IMR-90 (cell line): ENCODE measurements around the gene MINDY3. TPM values are rescaled to one million over a fixed set of nuclear protein-coding genes. Genes with fewer than 3 reads are reported as not detected.

Source experiments
- ATAC-seq: fragments of 200-7000 bp; cut with Tn5 transposase; 2 replicates; pipeline ENCODE4 v1.9.1; 2020; ENCODE audit warnings: low read depth, mild to moderate bottlenecking, moderate library complexity
- BruUV-seq: library from RNA; stranded (reverse); fragments of 400-500 nt; replicated peaks from 2 replicates; lab custom pipeline; 2021; lab: Mats Ljungman, UMichigan
- CTCF ChIA-PET: fragments of 300-600 bp; formaldehyde crosslinking; extraction: SDS; loops from one replicate; lab custom pipeline; 2021; ENCODE audit warnings: antibody characterized with exemption; lab: Yijun Ruan, JAX
- POLR2A ChIA-PET: fragments of 300-600 bp; sonication (Branson Sonifier 250); formaldehyde crosslinking; loops from one replicate; lab custom pipeline; 2022; ENCODE audit warnings: antibody characterized with exemption; ENCODE audit not compliant: unreplicated experiment; lab: Charles Lee
- DNase-seq: peaks from one replicate; pipeline ENCODE4 v3.0.0; 2013
- H2AFZ ChIP-seq: replicated peaks from 2 replicates; pipeline ENCODE3; 2013; ENCODE audit warnings: low read length, mild to moderate bottlenecking; ENCODE audit not compliant: poor library complexity
- H2AK5ac ChIP-seq: 2 replicates; pipeline ENCODE4 v1.6.1; 2013; ENCODE audit warnings: low read depth, low read length, inconsistent platforms
- H2AK9ac ChIP-seq: replicated peaks from 2 replicates; pipeline ENCODE3; 2013; ENCODE audit warnings: mild to moderate bottlenecking, low read depth, low read length, moderate library complexity; ENCODE audit not compliant: poor library complexity
- H2BK120ac ChIP-seq: 2 replicates; pipeline ENCODE4 v1.6.1; 2013; ENCODE audit warnings: low read depth, low read length, inconsistent platforms
- H2BK15ac ChIP-seq: 3 replicates; pipeline ENCODE4 v1.6.1; 2013; ENCODE audit warnings: low read depth, low read length, inconsistent platforms
- H2BK20ac ChIP-seq: 2 replicates; pipeline ENCODE4 v1.6.1; 2013; ENCODE audit warnings: low read depth, mild to moderate bottlenecking, inconsistent platforms, low read length, moderate library complexity
- H2BK5ac ChIP-seq: 2 replicates; pipeline ENCODE4 v1.6.1; 2013; ENCODE audit warnings: mild to moderate bottlenecking, low read depth, low read length, inconsistent platforms; ENCODE audit not compliant: poor library complexity, severe bottlenecking
- H3K14ac ChIP-seq: replicated peaks from 2 replicates; pipeline ENCODE4 v1.6.1; 2013; ENCODE audit warnings: low read depth, low read length, inconsistent platforms
- H3K18ac ChIP-seq: 2 replicates; pipeline ENCODE4 v1.6.1; 2013; ENCODE audit warnings: low read depth, low read length, control low read depth
- H3K23ac ChIP-seq: 2 replicates; pipeline ENCODE4 v1.6.1; 2013; ENCODE audit warnings: low read depth, low read length, inconsistent platforms
- H3K27ac ChIP-seq: 2 replicates; pipeline ENCODE4 v1.5.1; 2013; ENCODE audit warnings: mild to moderate bottlenecking, control low read depth, low read length; ENCODE audit not compliant: insufficient read depth
- H3K27me3 ChIP-seq: 2 replicates; pipeline ENCODE4 v1.6.1; 2013; ENCODE audit warnings: low read length; ENCODE audit not compliant: control insufficient read depth, insufficient read depth
- H3K36me3 ChIP-seq: 2 replicates; pipeline ENCODE4 v1.6.1; 2013; ENCODE audit warnings: low read length, mixed read lengths; ENCODE audit not compliant: control insufficient read depth, insufficient read depth
- H3K4ac ChIP-seq: 2 replicates; pipeline ENCODE4 v1.6.1; 2013; ENCODE audit warnings: low read depth, low read length, inconsistent platforms
- H3K4me1 ChIP-seq: 2 replicates; pipeline ENCODE4 v1.6.1; 2013; ENCODE audit warnings: low read length, mixed read lengths; ENCODE audit not compliant: control insufficient read depth, insufficient read depth
- H3K4me2 ChIP-seq: 2 replicates; pipeline ENCODE4 v1.6.1; 2013; ENCODE audit warnings: low read depth, mild to moderate bottlenecking, control low read depth, low read length, moderate library complexity
- H3K4me3 ChIP-seq: 2 replicates; pipeline ENCODE4 v1.5.1; 2013; ENCODE audit warnings: low read depth, mild to moderate bottlenecking, control low read depth, low read length, moderate library complexity; ENCODE audit not compliant: insufficient read depth
- H3K56ac ChIP-seq: 2 replicates; pipeline ENCODE4 v1.6.1; 2013; ENCODE audit warnings: low read length, inconsistent platforms; ENCODE audit not compliant: insufficient read depth; ENCODE audit errors: extremely low read depth
- H3K79me1 ChIP-seq, 2 experiments: 2 replicates each; pipeline ENCODE4 v1.6.1; 2013; ENCODE audit warnings: low read length in 2 of 2, inconsistent platforms in 1 of 2, low read depth in 1 of 2
- H3K9ac ChIP-seq: 2 replicates; pipeline ENCODE4 v1.6.1; 2013; ENCODE audit warnings: low read depth, low read length, control low read depth
- H3K9me1 ChIP-seq: 2 replicates; pipeline ENCODE4 v1.6.1; 2013; ENCODE audit warnings: low read length, inconsistent platforms; ENCODE audit not compliant: insufficient read depth
- H3K9me3 ChIP-seq: 2 replicates; pipeline ENCODE4 v1.6.1; 2013; ENCODE audit warnings: low read length; ENCODE audit not compliant: control insufficient read depth, insufficient read depth
- H4K20me1 ChIP-seq: 2 replicates; pipeline ENCODE4 v1.6.1; 2013; ENCODE audit warnings: low read length, inconsistent platforms; ENCODE audit not compliant: insufficient read depth
- H4K5ac ChIP-seq: 2 replicates; pipeline ENCODE4 v1.6.1; 2013; ENCODE audit warnings: mild to moderate bottlenecking, low read depth, low read length, control low read depth
- H4K8ac ChIP-seq, 2 experiments: 2 replicates each; pipeline ENCODE4 v1.6.1; 2013; ENCODE audit warnings: low read depth in 2 of 2, low read length in 2 of 2, control low read depth in 1 of 2, inconsistent platforms in 1 of 2
- H4K91ac ChIP-seq: 2 replicates; pipeline ENCODE4 v1.6.1; 2013; ENCODE audit warnings: low read depth, low read length, inconsistent platforms; ENCODE audit not compliant: insufficient read depth
- BHLHE40 ChIP-seq: fragments of 150-350 bp; IDR thresholded peaks from 2 replicates; pipeline ENCODE4 v1.6.1; 2016; ENCODE audit warnings: mild to moderate bottlenecking, low read depth, low read length
- CEBPB ChIP-seq: IDR thresholded peaks from 2 replicates; pipeline ENCODE4 v1.6.1; 2012; ENCODE audit warnings: low read depth, low read length, improper control_type of control experiment
- CHD1 ChIP-seq: IDR thresholded peaks from 2 replicates; pipeline ENCODE4 v1.6.1; 2012; ENCODE audit warnings: low read depth, low read length, improper control_type of control experiment
- CTCF ChIP-seq: conservative IDR thresholded peaks from 2 replicates; pipeline ENCODE4 v1.5.1; 2012; ENCODE audit warnings: mild to moderate bottlenecking, low read depth, low read length, improper control_type of control experiment
- FOS ChIP-seq: fragments of 150-350 bp; IDR thresholded peaks from 2 replicates; pipeline ENCODE4 v1.6.1; 2016; ENCODE audit warnings: low read depth, low read length
- MAFK ChIP-seq: IDR thresholded peaks from 2 replicates; pipeline ENCODE4 v1.6.1; 2012; ENCODE audit warnings: low read depth, low read length, improper control_type of control experiment
- MAZ ChIP-seq: IDR thresholded peaks from 2 replicates; pipeline ENCODE4 v1.6.1; 2012; ENCODE audit warnings: low read depth, mild to moderate bottlenecking, low read length, improper control_type of control experiment, moderate library complexity, borderline replicate concordance
- MXI1 ChIP-seq: IDR thresholded peaks from 2 replicates; pipeline ENCODE4 v1.6.1; 2012; ENCODE audit warnings: low read depth, mild to moderate bottlenecking, low read length, moderate library complexity, borderline replicate concordance
- NFE2L2 ChIP-seq: fragments of 150-350 bp; IDR thresholded peaks from 2 replicates; pipeline ENCODE4 v1.6.1; 2016; ENCODE audit warnings: low read depth, mild to moderate bottlenecking, low read length
- POLR2A ChIP-seq: IDR thresholded peaks from 2 replicates; pipeline ENCODE4 v1.6.1; 2012; ENCODE audit warnings: mild to moderate bottlenecking, low read depth, low read length
- RAD21 ChIP-seq: IDR thresholded peaks from 2 replicates; pipeline ENCODE4 v1.6.1; 2012; ENCODE audit warnings: low read length, improper control_type of control experiment
- RCOR1 ChIP-seq: IDR thresholded peaks from 2 replicates; pipeline ENCODE4 v1.6.1; 2012; ENCODE audit warnings: mild to moderate bottlenecking, low read length, improper control_type of control experiment; ENCODE audit not compliant: insufficient replicate concordance
- RFX5 ChIP-seq: IDR thresholded peaks from 2 replicates; pipeline ENCODE4 v1.8.0; 2012; ENCODE audit warnings: low read depth, mild to moderate bottlenecking, low read length, moderate library complexity
- SMC3 ChIP-seq: fragments of 150-350 bp; IDR thresholded peaks from 2 replicates; pipeline ENCODE4 v1.6.1; 2016; ENCODE audit warnings: low read depth, mild to moderate bottlenecking, antibody characterized with exemption, low read length, moderate library complexity
- USF2 ChIP-seq: fragments of 150-350 bp; IDR thresholded peaks from 2 replicates; pipeline ENCODE4 v1.6.1; 2017; ENCODE audit warnings: mild to moderate bottlenecking, antibody characterized with exemption, low read length, low read depth
- WGBS, 2 experiments: methylation state at CpG; one replicate each; pipeline versions ENCODE4 v1.1.5 to v1.1.7; 2013; ENCODE audit warnings: missing lambda C conversion rate in 2 of 2; ENCODE audit not compliant: insufficient read length in 1 of 2; ENCODE audit errors: extremely low coverage in 2 of 2; 5-methylcytosine and 5-hydroxymethylcytosine counted together
- dilution Hi-C: fragments of 300-500 bp; cut with HindIII; formaldehyde crosslinking; loops from one replicate; pipeline ENCODE4 v1.14.3; 2018; ENCODE audit warnings: low sequenced_read_pairs; ENCODE audit not compliant: unreplicated experiment
- in situ Hi-C: fragments of 300-500 bp; cut with MboI; formaldehyde crosslinking; loops from 3 replicates; pipeline ENCODE4 v1.14.3; 2019; ENCODE audit warnings: low sequenced_read_pairs, inconsistent platforms, mixed read lengths
- intact Hi-C: fragments of 100-400 bp; cut with micrococcal nuclease; formaldehyde crosslinking; loops from 2 replicates; pipeline ENCODE4 v1.10.0; 2022
- polyA plus RNA-seq, 3 experiments: library from polyadenylated mRNA; depleted of rRNA; stranded (reverse); fragments of >200 nt; gene quantifications; 2 replicates each; pipeline ENCODE4 v1.2.3, GENCODE V29; 2012; ENCODE audit warnings: low replicate concordance in 1 of 3
- total RNA-seq: library from RNA; depleted of rRNA; stranded (reverse); fragments of >200 nt; gene quantifications from 2 replicates; pipeline ENCODE4 v1.2.3, GENCODE V29; 2012
- TF ChIP-seq, protein P1 (sequence below): fragments of 150-350 bp; IDR thresholded peaks from 2 replicates; pipeline ENCODE4 v1.6.1; 2016; ENCODE audit warnings: low read depth, mild to moderate bottlenecking, low read length, moderate library complexity, borderline replicate concordance

The MINDY3 gene
- total and polyA plus RNA-seq, 2 of the 4 experiments (the other 2 are of a cell fraction) = 13.9 to 14.5 TPM

DNA sequence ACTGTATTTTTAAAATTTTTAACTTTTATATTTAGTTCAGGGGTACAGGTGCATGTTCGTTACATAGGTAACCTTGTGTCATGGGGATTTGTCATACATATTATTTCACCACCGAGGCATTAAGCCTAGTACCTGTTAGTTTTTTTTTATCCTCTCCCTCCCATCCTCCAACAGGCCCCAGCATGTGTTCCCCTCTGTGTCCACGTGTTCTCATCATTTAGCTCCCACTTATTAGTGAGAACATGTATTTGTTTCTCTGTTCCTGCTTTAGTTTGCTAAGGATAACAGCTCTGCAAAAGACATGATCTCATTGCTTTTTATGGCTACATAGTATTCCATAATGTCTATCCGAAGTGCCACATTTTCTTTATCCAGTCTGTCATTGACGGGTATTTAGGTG lies 118.2 kb downstream of the MINDY3 start:
- no peaks in the 10 kb centered on the region for H3K36me3 ChIP-seq
- H2AFZ ChIP-seq = no peak overlapping the region
- no peak overlapping the region for H2BK5ac ChIP-seq
- ATAC-seq (no peak), DNase-seq (no peak)
- H4K5ac ChIP-seq = no peak overlapping the region
- in situ Hi-C loops = no loop called here
- no peak overlapping the region for H4K8ac ChIP-seq
- H3K9me3 ChIP-seq = no peaks in the 10 kb centered on the region
- no peak overlapping the region for H4K91ac ChIP-seq
- H3K23ac ChIP-seq = no peak overlapping the region
- no peak overlapping the region for H3K4ac ChIP-seq
- ChIA-PET POLR2A (no interaction called here), CTCF (interaction anchor here (1.4 kb wide), 1 partner anchor 309 kb away, joined by 3 read pairs; no protein-coding TSS in a partner anchor)
- no peaks in the 10 kb centered on the region for H3K4me1 ChIP-seq
- no peak overlapping the region for H3K56ac ChIP-seq
- H3K9ac ChIP-seq = no peak overlapping the region
- no peak overlapping the region for H3K4me2 ChIP-seq
- no TSS peak for BruUV-seq
- no peak overlapping the region for H2AK9ac ChIP-seq
- WGBS, 2 experiments = no CpG with 5 or more reads among the region's 5 CpGs
- TF ChIP-seq BHLHE40 (no peak), USF2 (no peak), FOS (no peak), MXI1 (no peak), CEBPB (no peak), POLR2A (no peak), RCOR1 (no peak), NFE2L2 (no peak), RFX5 (no peak), CHD1 (no peak), CTCF (no peak), RAD21 (no peak), MAZ (no peak), SMC3 (no peak), MAFK (no peak)
- TF ChIP-seq, protein P1, sequence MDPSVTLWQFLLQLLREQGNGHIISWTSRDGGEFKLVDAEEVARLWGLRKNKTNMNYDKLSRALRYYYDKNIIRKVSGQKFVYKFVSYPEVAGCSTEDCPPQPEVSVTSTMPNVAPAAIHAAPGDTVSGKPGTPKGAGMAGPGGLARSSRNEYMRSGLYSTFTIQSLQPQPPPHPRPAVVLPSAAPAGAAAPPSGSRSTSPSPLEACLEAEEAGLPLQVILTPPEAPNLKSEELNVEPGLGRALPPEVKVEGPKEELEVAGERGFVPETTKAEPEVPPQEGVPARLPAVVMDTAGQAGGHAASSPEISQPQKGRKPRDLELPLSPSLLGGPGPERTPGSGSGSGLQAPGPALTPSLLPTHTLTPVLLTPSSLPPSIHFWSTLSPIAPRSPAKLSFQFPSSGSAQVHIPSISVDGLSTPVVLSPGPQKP = no peak
- intact Hi-C loops = no loop called here
- no peak overlapping the region for H3K4me3 ChIP-seq
- H3K14ac ChIP-seq = no peak overlapping the region
- H3K9me1 ChIP-seq = no peaks in the 10 kb centered on the region
- dilution Hi-C loops = no loop called here
- H2BK15ac ChIP-seq = no peak overlapping the region
- peaks cover 13% of the 10 kb centered on the region for H3K27me3 ChIP-seq
- H3K27ac ChIP-seq = no peak overlapping the region
- no peak overlapping the region for H2AK5ac ChIP-seq
- H3K18ac ChIP-seq = no peak overlapping the region
- no peak overlapping the region for H2BK120ac ChIP-seq
- H3K79me1 ChIP-seq = no peaks in the 10 kb centered on the region
- H4K20me1 ChIP-seq = no peaks in the 10 kb centered on the region
- no peak overlapping the region for H2BK20ac ChIP-seq
